D341Med (cell line): ENCODE measurements around the gene RUNDC3A.
"Not testable (repeated sequence)": the region's sequence is repeated elsewhere in the genome, so short reads cannot be mapped to it uniquely, and the experiment has no call there.

Source experiments
- DNase-seq: peaks from one replicate; pipeline ENCODE4 v3.0.0; 2012; ENCODE audit warnings: low spot score

RUNDC3A gene

GRCh38 chr17:44359006-44359405 is 50.6 kb downstream of the RUNDC3A start:
- peak; percentile 24 for DNase-seq

- peak; percentile 27 for DNase-seq
These were observed 51.2 kb downstream of the RUNDC3A start for GRCh38 chr17:44359458-44360143.

- no peak for DNase-seq
These were observed 51.7 kb downstream of the RUNDC3A start for GRCh38 chr17:44360144-44360533.

- DNase-seq: peak; percentile 39
These were observed 52.4 kb downstream of the RUNDC3A start for GRCh38 chr17:44360826-44361225.

- DNase-seq: no peak
These were observed 53.2 kb downstream of the RUNDC3A start for GRCh38 chr17:44361292-44362260.

- DNase-seq: no peak
These were observed 54.1 kb downstream of the RUNDC3A start for GRCh38 chr17:44362459-44362948.

GRCh38 chr17:44362949-44363612 is 54.7 kb downstream of the RUNDC3A start:
- peak; percentile 87 for DNase-seq

- DNase-seq: peak; percentile 99
These were observed 55.3 kb downstream of the RUNDC3A start, which contains the start of gene FAM171A2 for GRCh38 chr17:44363613-44364159. Gene FAM171A2 (minus strand): TSS chr17:44363853. CDS start chr17:44363714, 139 bp downstream.

- not testable (repeated sequence) for DNase-seq
These were observed 56.6 kb downstream of the RUNDC3A start for GRCh38 chr17:44365051-44365450.

GRCh38 chr17:44367231-44367979 is 59.0 kb downstream of the RUNDC3A start:
- DNase-seq: peak; percentile 71
